GM21528 (cell line): ENCODE data around the gene SCP2.
A peak's percentile ranks its signal among the peaks of the same experiment; 100 is the strongest.
"Not testable (repeated sequence)": the region's sequence is repeated elsewhere in the genome, so short reads cannot be mapped to it uniquely, and the experiment has no call there.

Experiments
- ATAC-seq: cut with Tn5 transposase; IDR thresholded peaks from one replicate; pipeline ENCODE4 v1.9.1; 2021; ENCODE audit warnings: mild to moderate bottlenecking, moderate library complexity; ENCODE audit not compliant: unreplicated experiment, low FRiP score

The SCP2 gene

DNA sequence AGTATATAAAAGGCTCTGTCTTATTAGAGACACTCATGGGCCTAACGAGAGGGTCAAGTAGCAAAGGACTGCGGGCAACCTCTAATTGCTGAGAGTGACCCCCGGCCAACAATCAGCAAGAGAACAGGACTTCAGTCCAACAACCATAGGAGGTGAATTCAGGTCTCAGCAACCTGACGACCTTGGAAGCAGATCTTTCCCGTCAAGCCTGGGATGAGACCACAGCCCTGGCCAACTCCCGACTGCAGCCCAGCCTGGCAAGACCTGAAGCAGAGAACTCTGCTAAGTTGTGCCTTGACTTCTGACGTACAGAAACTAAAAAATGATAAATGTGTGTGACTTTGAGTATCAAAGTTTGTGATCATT is 11.2 kb upstream of the SCP2 start:
- ATAC-seq = no peak

- ATAC-seq = no peak
Observed at GRCh38 chr1:52916241-52916975, 10.7 kb upstream of the SCP2 start.

DNA sequence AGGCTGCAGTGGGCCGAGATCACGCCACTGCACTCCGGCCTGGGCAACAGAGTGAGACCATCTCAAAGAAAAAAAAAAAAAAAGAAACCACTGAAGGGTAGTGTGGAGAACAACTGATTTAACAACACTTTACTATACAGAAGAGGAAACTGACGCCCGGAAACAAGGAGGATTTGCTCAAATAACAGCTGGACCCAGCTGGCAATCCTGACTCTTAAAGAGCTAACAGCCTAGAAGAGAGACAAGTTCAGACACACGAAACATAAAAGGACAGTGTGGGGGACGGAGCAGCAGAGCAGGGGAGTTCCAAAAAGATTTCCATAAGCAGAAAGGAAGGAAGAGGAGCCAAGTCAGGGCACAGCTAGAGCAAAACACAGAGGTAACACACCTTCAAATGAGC is 9.9 kb upstream of the SCP2 start:
- ATAC-seq = no peak

DNA sequence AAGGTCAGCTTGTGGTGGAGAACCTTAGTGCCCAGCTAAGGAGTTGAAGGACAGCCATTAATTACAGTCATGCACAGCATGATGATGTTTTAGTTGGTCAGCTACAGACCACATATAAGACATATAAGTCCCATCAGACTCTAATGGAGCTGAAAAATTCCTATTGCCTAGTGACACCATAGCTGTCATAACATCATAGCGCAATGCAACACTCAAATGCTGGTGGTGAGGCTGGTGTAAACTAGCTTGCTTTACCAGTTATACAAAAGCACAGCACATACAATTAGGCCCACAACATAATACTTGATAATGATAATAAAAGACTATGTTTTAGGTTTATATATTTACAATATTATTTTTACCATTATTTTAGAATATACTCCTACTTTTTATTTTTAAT is 9.5 kb upstream of the SCP2 start:
- no peak for ATAC-seq

DNA sequence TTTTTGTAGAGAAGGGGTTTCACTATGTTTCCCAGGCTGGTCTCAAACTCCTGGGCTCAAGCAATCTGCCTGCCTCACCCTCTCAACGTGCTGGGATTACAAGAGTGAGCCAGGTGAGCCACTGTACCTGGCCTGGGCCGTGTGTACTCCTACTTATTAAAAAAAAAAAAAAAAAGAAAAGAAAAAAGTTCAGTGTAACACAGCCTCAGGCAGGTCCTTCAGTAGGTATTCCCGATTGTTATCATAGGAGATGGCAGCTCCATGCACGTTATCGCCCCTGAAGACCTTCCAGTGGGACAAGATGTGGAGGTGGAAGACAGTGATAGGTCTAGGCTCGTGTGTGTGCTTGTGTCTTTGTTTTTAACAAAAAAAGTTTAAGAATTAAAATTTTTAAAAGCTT is 8.9 kb upstream of the SCP2 start:
- ATAC-seq = no peak

DNA sequence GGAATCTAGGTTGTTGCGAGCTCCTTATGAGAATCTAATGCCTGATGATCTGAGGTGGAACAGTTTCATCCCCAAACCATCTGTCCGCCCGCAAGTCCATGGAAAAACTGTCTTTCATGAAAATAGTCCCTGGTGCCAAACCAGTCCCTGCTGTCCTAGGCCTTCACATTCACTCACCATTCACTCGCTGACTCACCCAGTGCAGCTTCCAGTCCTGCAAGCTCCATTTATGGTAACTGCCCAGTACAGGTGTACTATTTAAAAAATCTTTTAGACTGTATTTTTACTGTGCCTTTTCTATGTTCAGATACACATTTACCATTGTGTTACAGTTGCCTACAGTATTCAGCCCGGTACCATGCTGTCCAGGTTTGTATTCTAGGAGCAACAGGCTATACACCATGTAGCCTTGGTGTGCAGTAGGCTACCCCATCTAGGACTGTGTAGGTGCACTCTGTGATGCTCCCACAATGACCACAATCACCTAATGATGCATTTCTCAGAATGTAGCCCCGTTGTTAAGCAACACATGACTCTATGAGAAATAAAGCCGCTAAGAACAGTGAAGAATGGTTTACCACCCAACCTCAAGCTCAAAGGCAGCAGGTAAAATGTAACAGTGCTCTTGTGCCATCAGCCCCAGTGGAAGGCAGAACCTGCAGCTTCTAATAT is 7.9 kb upstream of the SCP2 start:
- no peak for ATAC-seq

- ATAC-seq = no peak
Observed at GRCh38 chr1:52919723-52920483, 7.2 kb upstream of the SCP2 start.

DNA sequence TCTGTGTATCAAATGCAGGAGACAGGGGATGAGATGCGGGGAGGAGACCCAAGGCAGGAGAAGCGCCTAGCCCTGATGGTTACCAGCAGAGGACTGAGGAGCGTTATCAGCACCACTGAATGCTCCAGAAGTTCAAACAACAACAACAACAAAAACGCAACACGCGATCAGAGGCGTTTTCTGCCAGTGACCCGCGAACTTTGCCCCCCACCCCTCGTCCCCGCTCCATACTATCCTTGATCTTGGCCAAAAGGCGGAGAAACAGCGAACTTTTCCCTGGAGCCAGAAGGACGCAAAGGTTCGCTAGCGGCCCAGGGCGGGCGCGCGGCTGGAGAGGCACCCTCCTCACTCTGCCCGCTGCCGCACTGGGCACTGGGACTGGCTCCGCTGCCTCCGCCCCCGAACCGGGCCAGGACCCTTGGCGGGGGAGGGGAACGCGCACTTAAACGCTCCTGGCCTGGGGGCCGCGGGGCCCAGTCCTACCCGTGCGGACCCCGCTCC is 6.2 kb upstream of the SCP2 start:
- ATAC-seq = no peak

DNA sequence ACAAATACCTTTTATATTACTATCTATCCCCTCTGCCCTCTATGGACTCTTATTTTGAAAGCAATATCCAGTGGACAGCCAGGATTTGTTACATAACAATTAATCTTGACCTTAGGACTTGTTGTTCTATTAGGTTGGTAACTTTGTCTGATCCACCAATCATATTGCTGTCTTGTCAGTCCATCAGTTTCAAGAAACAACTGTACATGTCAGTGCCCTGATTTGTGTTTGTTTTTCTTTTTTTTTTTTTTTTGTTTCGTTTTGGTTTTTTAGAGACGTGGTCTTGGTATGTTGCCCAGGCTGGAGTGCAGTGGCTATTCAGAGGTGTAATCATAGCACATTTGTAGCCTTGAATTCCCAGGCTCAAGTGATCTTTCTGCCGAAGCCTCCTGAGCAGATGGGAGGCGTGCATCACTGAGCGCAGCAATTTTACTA is 1.5 kb upstream of the SCP2 start:
- ATAC-seq = no peak

- peak; percentile 11 for ATAC-seq
Observed at GRCh38 chr1:52926864-52927211, 238 bp upstream of the SCP2 start.

- no peak for ATAC-seq
Observed at GRCh38 chr1:52928015-52928404, 934 bp downstream of the SCP2 start.

DNA sequence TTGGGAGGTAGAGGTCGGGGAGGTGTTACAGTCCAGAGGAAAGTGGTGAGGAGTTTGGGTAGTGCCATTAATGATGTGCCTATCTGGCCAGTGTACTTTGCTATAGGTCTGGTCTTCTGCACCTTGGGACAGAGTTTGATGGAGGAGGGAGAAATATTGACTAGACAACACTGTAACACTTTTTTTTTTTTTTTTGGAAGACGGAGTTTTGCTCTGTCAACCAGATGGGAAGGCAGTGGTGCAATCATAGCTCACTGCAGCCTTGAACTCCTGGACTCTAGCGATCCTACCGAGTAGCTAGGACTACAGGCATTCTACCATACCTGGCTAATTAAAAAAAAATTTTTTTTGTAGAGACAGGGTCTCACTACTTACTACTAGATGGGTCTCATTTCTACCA is 1.9 kb downstream of the SCP2 start:
- no peak for ATAC-seq

- ATAC-seq = no peak
Observed at GRCh38 chr1:52937433-52938182, 10.5 kb downstream of the SCP2 start.

GRCh38 chr1:52938183-52938451 is 11.0 kb downstream of the SCP2 start:
- ATAC-seq = no peak

GRCh38 chr1:52943876-52944416 is 16.9 kb downstream of the SCP2 start:
- ATAC-seq = no peak

GRCh38 chr1:52944566-52944965 is 17.5 kb downstream of the SCP2 start:
- ATAC-seq = no peak

DNA sequence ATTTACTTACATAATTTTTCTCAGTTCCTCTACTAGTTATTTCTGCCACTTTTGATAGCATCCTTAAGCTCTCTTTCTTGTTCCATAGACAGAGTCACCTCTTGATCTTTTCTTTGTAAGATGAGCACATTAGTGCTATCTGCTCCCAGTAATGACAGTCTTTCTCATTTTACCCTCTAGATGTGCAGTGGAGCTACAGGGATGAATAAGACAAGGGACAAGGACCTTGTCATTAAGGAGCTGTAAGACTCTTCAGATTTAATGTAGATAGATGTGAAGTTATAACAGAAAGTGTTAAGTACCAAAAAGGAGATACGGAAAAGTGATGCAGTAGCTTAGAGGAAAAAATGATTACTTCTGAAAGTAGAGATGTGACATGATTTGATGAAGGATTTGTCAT is 20.4 kb downstream of the SCP2 start:
- no peak for ATAC-seq

- ATAC-seq = not testable (repeated sequence)
Observed at GRCh38 chr1:52949602-52950001, 22.5 kb downstream of the SCP2 start.

- no peak for ATAC-seq
Observed at GRCh38 chr1:52952112-52952511, 25.0 kb downstream of the SCP2 start.

GRCh38 chr1:52955129-52955970 is 28.3 kb downstream of the SCP2 start:
- ATAC-seq = no peak
